ENCODE results near the gene HEATR3. TPM values are rescaled to one million over a fixed set of nuclear protein-coding genes. Genes with fewer than 3 reads are reported as not detected.
A peak's percentile ranks its signal among the peaks of the same experiment; 100 is the strongest.

HEATR3 gene
- total RNA-seq = 10 to 100 TPM; 24.3 to 26.1 TPM

GRCh38 chr16:50065624-50066481 lies at the start of gene HEATR3:
Gene HEATR3 (plus strand): TSS chr16:50065970. CDS start chr16:50066132, 162 bp downstream.
- CTCF ChIA-PET = interaction anchor here (0.6 to 9.8 kb wide), 14 partner anchors 38 to 741 kb away, joined by 3 to 153 read pairs (median 4); partner anchors contain the start of gene CNEP1R1
- no peaks in the 10 kb centered on the region for H3K27me3 Mint-ChIP-seq

GRCh38 chr16:50017553-50017952 lies 48.2 kb upstream of the HEATR3 start:
- Mint-ChIP-seq H3K36me3 (no peaks in the 10 kb centered on the region), H3K4me3 (no peak overlapping the region), H3K27me3 (peaks cover 4% of the 10 kb centered on the region), H3K9me3 (ENCODE audit: low read depth) (no peaks in the 10 kb centered on the region), H3K27ac (no peak overlapping the region), H3K4me1 (no peaks in the 10 kb centered on the region)
- ATAC-seq (no peak), DNase-seq (no peak)
- CTCF ChIA-PET = no interaction called here

More at GRCh38 chr16:50065624-50066481, at the start of gene HEATR3:
- H3K4me1 Mint-ChIP-seq = peaks cover 40% of the 10 kb centered on the region
- H3K9me3 Mint-ChIP-seq (ENCODE audit: low read depth) = no peaks in the 10 kb centered on the region
- ATAC-seq = peak; percentile 91
- H3K27ac Mint-ChIP-seq = peak within 1 kb of the TSS; percentile 91
- peak; percentile 96 for DNase-seq
- H3K4me3 Mint-ChIP-seq = peak within 1 kb of the TSS; percentile 97
- peaks cover 7% of the 10 kb centered on the region for H3K36me3 Mint-ChIP-seq

GRCh38 chr16:50021544-50021943 lies 44.2 kb upstream of the HEATR3 start:
- H3K36me3 Mint-ChIP-seq = peaks cover 4% of the 10 kb centered on the region
- CTCF ChIA-PET = interaction anchor here (1.3 to 1.6 kb wide), 3 partner anchors 10 to 613 kb away, joined by 3 to 4 read pairs (median 4); no protein-coding TSS in a partner anchor
- ATAC-seq = no peak
- peaks cover 4% of the 10 kb centered on the region for H3K27me3 Mint-ChIP-seq
- H3K9me3 Mint-ChIP-seq (ENCODE audit: low read depth) = no peaks in the 10 kb centered on the region
- no peak overlapping the region for H3K27ac Mint-ChIP-seq
- no peak overlapping the region for H3K4me3 Mint-ChIP-seq
- peaks cover 10% of the 10 kb centered on the region for H3K4me1 Mint-ChIP-seq
- DNase-seq = no peak

- CTCF ChIA-PET = interaction anchor here (1.1 to 6.6 kb wide), 3 partner anchors 179 to 251 kb away, joined by 3 to 167 read pairs (median 20); no protein-coding TSS in a partner anchor
- peaks cover 7% of the 10 kb centered on the region for H3K36me3 Mint-ChIP-seq
- no peak for ATAC-seq
- DNase-seq = no peak
- peaks cover 15% of the 10 kb centered on the region for H3K4me1 Mint-ChIP-seq
- H3K27me3 Mint-ChIP-seq = peaks cover 4% of the 10 kb centered on the region
- no peaks in the 10 kb centered on the region for H3K9me3 Mint-ChIP-seq (ENCODE audit: low read depth)
- no peak overlapping the region for H3K27ac Mint-ChIP-seq
- H3K4me3 Mint-ChIP-seq = no peak overlapping the region
Measured at GRCh38 chr16:50023641-50024040, 42.1 kb upstream of the HEATR3 start.

GRCh38 chr16:50024207-50024606 lies 41.6 kb upstream of the HEATR3 start:
- Mint-ChIP-seq H3K27ac (peak overlapping the region; percentile 90), H3K4me3 (peak overlapping the region; percentile 96), H3K27me3 (peaks cover 4% of the 10 kb centered on the region), H3K4me1 (peaks cover 17% of the 10 kb centered on the region), H3K9me3 (ENCODE audit: low read depth) (no peaks in the 10 kb centered on the region), H3K36me3 (peaks cover 7% of the 10 kb centered on the region)
- ATAC-seq = no peak
- DNase-seq = no peak
- CTCF ChIA-PET = interaction anchor here (1.1 to 8.1 kb wide), 33 partner anchors 9 to 783 kb away, joined by 3 to 167 read pairs (median 9); partner anchors contain the start of gene HEATR3

- H3K4me1 Mint-ChIP-seq = peaks cover 20% of the 10 kb centered on the region
- H3K4me3 Mint-ChIP-seq = peak within 1 kb of the TSS; percentile 96
- peaks cover 9% of the 10 kb centered on the region for H3K36me3 Mint-ChIP-seq
- DNase-seq (peak; percentile 97), ATAC-seq (peak; percentile 99)
- H3K27ac Mint-ChIP-seq = peak within 1 kb of the TSS; percentile 90
- peaks cover 2% of the 10 kb centered on the region for H3K27me3 Mint-ChIP-seq
- CTCF ChIA-PET = interaction anchor here (0.5 to 8.1 kb wide), 63 partner anchors 9 to 788 kb away, joined by 3 to 167 read pairs (median 5); partner anchors contain the start of genes CYLD and HEATR3
- no peaks in the 10 kb centered on the region for H3K9me3 Mint-ChIP-seq (ENCODE audit: low read depth)
Measured at GRCh38 chr16:50024684-50025536, 40.9 kb upstream of the HEATR3 start, which contains the start of gene CNEP1R1. Gene CNEP1R1 (plus strand): TSS chr16:50025225. CDS start chr16:50025316, 91 bp downstream.

GRCh38 chr16:50025537-50025931 lies 40.2 kb upstream of the HEATR3 start:
- H3K36me3 Mint-ChIP-seq = peaks cover 12% of the 10 kb centered on the region
- H3K4me3 Mint-ChIP-seq = peak overlapping the region; percentile 96
- peaks cover 2% of the 10 kb centered on the region for H3K27me3 Mint-ChIP-seq
- no peaks in the 10 kb centered on the region for H3K9me3 Mint-ChIP-seq (ENCODE audit: low read depth)
- peaks cover 20% of the 10 kb centered on the region for H3K4me1 Mint-ChIP-seq
- ATAC-seq (peak; percentile 17), DNase-seq (peak; percentile 47)
- H3K27ac Mint-ChIP-seq = peak overlapping the region; percentile 90
- CTCF ChIA-PET = interaction anchor here (0.5 to 8.1 kb wide), 61 partner anchors 8 to 788 kb away, joined by 3 to 167 read pairs (median 5); partner anchors contain the start of genes CYLD and HEATR3

GRCh38 chr16:50027829-50028228 lies 37.9 kb upstream of the HEATR3 start:
- Mint-ChIP-seq H3K4me1 (peaks cover 20% of the 10 kb centered on the region), H3K27me3 (no peaks in the 10 kb centered on the region), H3K27ac (no peak overlapping the region), H3K4me3 (no peak overlapping the region), H3K36me3 (peaks cover 26% of the 10 kb centered on the region), H3K9me3 (ENCODE audit: low read depth) (no peaks in the 10 kb centered on the region)
- DNase-seq (no peak), ATAC-seq (no peak)
- CTCF ChIA-PET = interaction anchor here (1.2 to 8.1 kb wide), 3 partner anchors 38 to 777 kb away, joined by 4 to 167 read pairs (median 104); partner anchors contain the start of gene HEATR3

- DNase-seq (no peak), ATAC-seq (no peak)
- no peaks in the 10 kb centered on the region for H3K9me3 Mint-ChIP-seq (ENCODE audit: low read depth)
- no peaks in the 10 kb centered on the region for H3K27me3 Mint-ChIP-seq
- no peak overlapping the region for H3K27ac Mint-ChIP-seq
- H3K36me3 Mint-ChIP-seq = peaks cover 35% of the 10 kb centered on the region
- peaks cover 17% of the 10 kb centered on the region for H3K4me1 Mint-ChIP-seq
- H3K4me3 Mint-ChIP-seq = no peak overlapping the region
- CTCF ChIA-PET = interaction anchor here (0.6 to 7.3 kb wide), 2 partner anchors 10 to 322 kb away, joined by 3 to 55 read pairs; partner anchors contain the start of gene CNEP1R1
Measured at GRCh38 chr16:50035468-50035992, 30.2 kb upstream of the HEATR3 start.

- Mint-ChIP-seq H3K36me3 (peaks cover 27% of the 10 kb centered on the region), H3K4me3 (no peak overlapping the region), H3K27me3 (no peaks in the 10 kb centered on the region), H3K9me3 (ENCODE audit: low read depth) (no peaks in the 10 kb centered on the region), H3K27ac (no peak overlapping the region), H3K4me1 (peaks cover 17% of the 10 kb centered on the region)
- ATAC-seq (no peak), DNase-seq (no peak)
- CTCF ChIA-PET = interaction anchor here (1.2 to 7.3 kb wide), 3 partner anchors 11 to 175 kb away, joined by 3 to 55 read pairs (median 5); partner anchors contain the start of gene CNEP1R1
Measured at GRCh38 chr16:50036426-50036825, 29.3 kb upstream of the HEATR3 start.

- no peaks in the 10 kb centered on the region for H3K27me3 Mint-ChIP-seq
- H3K4me3 Mint-ChIP-seq = no peak overlapping the region
- ATAC-seq = no peak
- DNase-seq = no peak
- H3K36me3 Mint-ChIP-seq = peaks cover 22% of the 10 kb centered on the region
- H3K4me1 Mint-ChIP-seq = peaks cover 17% of the 10 kb centered on the region
- no peaks in the 10 kb centered on the region for H3K9me3 Mint-ChIP-seq (ENCODE audit: low read depth)
- CTCF ChIA-PET = interaction anchor here (1.2 to 7.3 kb wide), 3 partner anchors 12 to 173 kb away, joined by 3 to 55 read pairs (median 5); partner anchors contain the start of gene CNEP1R1
- H3K27ac Mint-ChIP-seq = no peak overlapping the region
Measured at GRCh38 chr16:50037662-50038220, 28.0 kb upstream of the HEATR3 start.

- Mint-ChIP-seq H3K36me3 (peaks cover 18% of the 10 kb centered on the region), H3K27me3 (peaks cover 2% of the 10 kb centered on the region), H3K9me3 (ENCODE audit: low read depth) (no peaks in the 10 kb centered on the region), H3K4me3 (no peak overlapping the region), H3K4me1 (peaks cover 17% of the 10 kb centered on the region), H3K27ac (no peak overlapping the region)
- CTCF ChIA-PET = interaction anchor here (0.6 to 7.3 kb wide), 4 partner anchors 13 to 422 kb away, joined by 3 to 55 read pairs (median 4); partner anchors contain the start of gene CNEP1R1
- DNase-seq = no peak
- ATAC-seq = no peak
Measured at GRCh38 chr16:50038286-50038685, 27.5 kb upstream of the HEATR3 start.
